Kidney (tissue), 14 donors: Measurements from ENCODE around the gene ANO4. TPM values are rescaled to one million over a fixed set of nuclear protein-coding genes. Genes with fewer than 3 reads are reported as not detected.

Source experiments
- DNase-seq, 5 donors: peaks; one replicate each; pipeline ENCODE4 v3.0.0-alpha.2; 2013 to 2020
- FAIRE-seq: peaks from 2 replicates; lab custom pipeline; 2012; peaks lifted over from hg19 to GRCh38; lab: Jason Lieb, UNC
- H3K27ac ChIP-seq, 2 donors: one replicate each; pipeline ENCODE4 v1.7.0; 2013; ENCODE audit warnings: low read depth in 2 of 2, low read length in 2 of 2, inconsistent platforms in 1 of 2
- H3K27me3 ChIP-seq: one replicate; pipeline ENCODE4 v1.7.1; 2013; ENCODE audit warnings: low read length, inconsistent platforms; ENCODE audit not compliant: control insufficient read depth, insufficient read depth
- H3K36me3 ChIP-seq, 3 donors: one replicate each; pipeline versions ENCODE4 v1.7.0 to v1.7.1; 2013; ENCODE audit warnings: low read length in 3 of 3, control low read depth in 1 of 3, inconsistent platforms in 1 of 3; ENCODE audit not compliant: insufficient read depth in 3 of 3, control insufficient read depth in 2 of 3
- H3K4me1 ChIP-seq, 3 donors: one replicate each; pipeline versions ENCODE4 v1.7.0 to v1.7.1; 2013; ENCODE audit warnings: low read length in 3 of 3, inconsistent platforms in 1 of 3, low read depth in 1 of 3; ENCODE audit not compliant: control insufficient read depth in 2 of 3, insufficient read depth in 2 of 3
- H3K4me3 ChIP-seq, 3 donors: one replicate each; pipeline versions ENCODE4 v1.7.0 to v1.8.1; 2013; ENCODE audit warnings: low read length in 3 of 3, control low read depth in 1 of 3, inconsistent platforms in 1 of 3
- H3K9ac ChIP-seq, 3 donors: one replicate each; pipeline versions ENCODE4 v1.7.0 to v1.7.1; 2013; ENCODE audit warnings: low read length in 3 of 3, control low read depth in 1 of 3, inconsistent platforms in 1 of 3
- H3K9me3 ChIP-seq, 3 donors: one replicate each; pipeline versions ENCODE4 v1.7.0 to v1.7.1; 2013; ENCODE audit warnings: low read length in 3 of 3, control low read depth in 1 of 3, inconsistent platforms in 1 of 3; ENCODE audit not compliant: control insufficient read depth in 2 of 3, insufficient read depth in 1 of 3
- CTCF ChIP-seq: IDR thresholded peaks from 3 replicates; pipeline ENCODE4 v1.5.1; 2012; ENCODE audit warnings: mild to moderate bottlenecking, moderate library complexity, borderline replicate concordance; ENCODE audit not compliant: insufficient read depth; ENCODE audit errors: extremely low read depth
- intact Hi-C: fragments of 100-400 bp; cut with DNase I; formaldehyde crosslinking; loops from one replicate; pipeline ENCODE4 v1.11.1; 2022
- polyA plus RNA-seq: library from polyadenylated mRNA; stranded (reverse); fragments of 350-450 nt; fragmentation: Illumina TruSeq; extraction: RNeasy Lipid Tissue Mini Kit (QIAGEN cat#74804); gene quantifications from one replicate; pipeline ENCODE4 v1.2.3, GENCODE V29; 2014; ENCODE audit warnings: low read depth, low replicate concordance; ENCODE audit not compliant: insufficient read depth
- total RNA-seq: library from RNA; stranded (reverse); fragmentation: NEBNext Ultra II Directional; extraction: Animal tissue kit (Norgen Biotek cat#: 25700); gene quantifications from one replicate; pipeline ENCODE4 v1.2.1, GENCODE V29; 2021
- donor health status: control.
- donor health status: control.
- donor health status: control.
- donor health status: control.
- donor health status: control.
- donor health status: DM: yes; HTN: yes; CAD: no.
- donor health status: Normal renal cell carcinoma (clear cell type).

The ANO4 gene
- total and polyA plus RNA-seq, 2 donors from 2014 or later = 0.82 to 2.9 TPM

- intact Hi-C loops = no loop called here
- Histone ChIP-seq H3K9me3 (no peaks in the 10 kb centered on the region), H3K4me3 (no peak overlapping the region), H3K36me3 (no peaks in the 10 kb centered on the region), H3K9ac (no peak overlapping the region), H3K27ac (no peak overlapping the region), H3K27me3 (no peaks in the 10 kb centered on the region), H3K4me1 (no peaks in the 10 kb centered on the region)
- no peak for DNase-seq
- no peak for TF ChIP-seq CTCF
- FAIRE-seq = no peak
Measured at GRCh38 chr12:100753837-100754236, 40.7 kb upstream of the ANO4 start.

GRCh38 chr12:100755186-100755585 lies 39.4 kb upstream of the ANO4 start:
- Histone ChIP-seq H3K27me3 (no peaks in the 10 kb centered on the region), H3K9ac (no peak overlapping the region), H3K4me3 (no peak overlapping the region), H3K36me3 (no peaks in the 10 kb centered on the region), H3K27ac (no peak overlapping the region), H3K4me1 (no peaks in the 10 kb centered on the region), H3K9me3 (no peaks in the 10 kb centered on the region)
- DNase-seq (no peak), FAIRE-seq (no peak)
- intact Hi-C loops = no loop called here
- TF ChIP-seq CTCF = no peak

GRCh38 chr12:100758083-100758482 lies 36.5 kb upstream of the ANO4 start:
- FAIRE-seq = no peak
- intact Hi-C loops = no loop called here

More at GRCh38 chr12:100758083-100758482, 36.5 kb upstream of the ANO4 start:
- no peak for TF ChIP-seq CTCF
- no peak for DNase-seq
- no peaks in the 10 kb centered on the region for H3K9me3 ChIP-seq
- no peak overlapping the region for H3K27ac ChIP-seq
- H3K27me3 ChIP-seq = no peaks in the 10 kb centered on the region
- no peak overlapping the region for H3K9ac ChIP-seq
- no peak overlapping the region for H3K4me3 ChIP-seq
- no peaks in the 10 kb centered on the region for H3K4me1 ChIP-seq
- H3K36me3 ChIP-seq = no peaks in the 10 kb centered on the region
